GM12865 (cell line): ENCODE data around the gene MAN2A2.

Experiments used
- DNase-seq: peaks from one replicate; pipeline ENCODE4 v3.0.0; 2010; ENCODE audit warnings: low read depth
- H3K4me3 ChIP-seq: 2 replicates; pipeline ENCODE4 v1.5.1; 2011; ENCODE audit warnings: mild to moderate bottlenecking, low read depth, low read length, control low read depth
- CTCF ChIP-seq: IDR thresholded peaks from 2 replicates; pipeline ENCODE4 v1.5.1; 2011; ENCODE audit warnings: low read length, control low read depth, low read depth, inconsistent platforms; ENCODE audit not compliant: insufficient read depth; ENCODE audit errors: missing control alignments

Gene MAN2A2

DNA sequence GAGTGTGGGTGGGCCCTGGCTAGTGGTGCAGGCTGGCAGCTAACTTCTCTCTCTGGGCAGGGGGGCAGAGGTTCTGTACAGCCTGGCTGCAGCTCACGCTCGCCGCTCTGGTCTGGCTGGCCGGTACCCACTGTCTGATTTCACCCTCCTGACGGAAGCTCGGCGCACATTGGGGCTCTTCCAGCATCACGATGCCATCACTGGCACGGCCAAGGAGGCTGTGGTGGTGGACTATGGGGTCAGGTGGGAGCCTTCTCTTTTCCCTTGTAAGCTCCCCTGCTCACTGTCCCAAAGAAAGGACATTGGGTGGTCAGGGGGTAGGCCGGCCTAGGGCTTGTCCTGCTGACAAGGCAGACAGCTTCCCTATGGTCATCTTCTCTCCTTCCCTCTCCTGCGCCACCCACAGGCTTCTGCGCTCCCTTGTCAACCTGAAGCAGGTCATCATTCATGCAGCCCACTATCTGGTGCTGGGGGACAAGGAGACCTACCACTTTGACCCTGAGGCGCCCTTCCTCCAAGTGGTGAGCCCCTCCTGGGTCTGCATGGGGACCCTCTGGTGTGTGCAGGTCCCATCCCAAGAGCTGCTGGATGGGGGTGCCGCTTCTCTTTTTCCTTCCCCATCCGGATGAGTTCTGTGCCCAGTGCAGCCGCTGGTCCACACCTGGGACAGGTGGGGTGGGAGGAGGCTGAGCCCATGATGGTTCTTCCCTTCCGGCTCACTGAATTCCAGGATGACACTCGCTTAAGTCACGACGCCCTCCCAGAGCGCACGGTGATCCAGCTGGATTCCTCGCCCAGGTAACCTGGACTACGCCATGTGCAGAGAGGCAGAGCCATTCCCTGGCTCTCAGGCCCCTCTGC is 7.6 kb downstream of the MAN2A2 start:
- H3K4me3 ChIP-seq, result no peak overlapping the region
- DNase-seq, result no peak
- no peak for TF ChIP-seq CTCF

DNA sequence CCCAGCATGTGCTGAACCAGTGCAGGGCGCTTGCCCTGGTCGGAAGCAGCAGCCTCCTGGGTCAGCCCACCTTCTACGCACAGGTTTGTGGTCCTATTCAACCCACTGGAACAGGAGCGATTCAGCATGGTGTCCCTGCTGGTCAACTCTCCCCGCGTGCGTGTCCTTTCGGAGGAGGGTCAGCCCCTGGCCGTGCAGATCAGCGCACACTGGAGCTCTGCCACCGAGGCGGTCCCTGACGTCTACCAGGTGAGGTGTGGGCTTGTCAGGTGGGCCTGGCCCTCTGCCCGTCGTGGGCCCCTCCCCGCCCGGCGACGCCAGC is 8.2 kb downstream of the MAN2A2 start:
- no peak for DNase-seq
- no peak for TF ChIP-seq CTCF
- H3K4me3 ChIP-seq, result no peak overlapping the region

DNA sequence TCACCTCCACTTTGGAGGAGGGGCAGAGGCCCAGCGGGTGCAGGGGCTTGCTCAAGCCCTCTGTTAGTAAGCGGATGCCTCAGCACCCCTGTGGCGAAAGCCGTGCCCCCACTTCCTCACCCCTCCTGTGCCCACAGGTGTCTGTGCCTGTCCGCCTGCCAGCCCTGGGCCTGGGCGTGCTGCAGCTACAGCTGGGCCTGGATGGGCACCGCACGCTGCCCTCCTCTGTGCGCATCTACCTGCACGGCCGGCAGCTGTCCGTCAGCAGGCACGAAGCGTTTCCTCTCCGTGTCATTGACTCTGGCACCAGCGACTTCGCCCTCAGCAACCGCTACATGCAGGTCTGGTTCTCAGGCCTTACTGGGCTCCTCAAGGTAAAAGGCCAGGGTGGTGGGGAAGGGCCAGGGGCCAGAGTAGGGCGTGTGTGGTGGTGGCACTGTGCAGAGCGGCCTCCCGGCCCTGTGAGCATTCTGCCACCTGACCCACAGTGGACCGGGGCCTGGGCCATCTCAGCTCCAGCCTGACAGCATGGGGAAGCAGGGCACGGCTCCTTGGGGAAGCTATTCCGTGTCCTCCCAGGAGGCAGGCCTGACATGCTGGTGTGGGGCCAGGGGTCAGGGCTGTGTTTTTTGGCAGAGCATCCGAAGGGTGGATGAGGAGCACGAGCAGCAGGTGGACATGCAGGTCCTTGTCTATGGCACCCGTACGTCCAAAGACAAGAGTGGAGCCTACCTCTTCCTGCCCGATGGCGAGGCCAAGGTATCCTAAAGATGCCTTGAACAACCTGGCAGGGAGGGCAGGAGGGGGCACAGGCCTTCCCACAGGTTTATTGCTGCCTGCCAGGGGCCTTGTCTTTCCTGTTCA is 9.0 kb downstream of the MAN2A2 start:
- TF ChIP-seq CTCF, result no peak
- no peak for DNase-seq
- no peak overlapping the region for H3K4me3 ChIP-seq

DNA sequence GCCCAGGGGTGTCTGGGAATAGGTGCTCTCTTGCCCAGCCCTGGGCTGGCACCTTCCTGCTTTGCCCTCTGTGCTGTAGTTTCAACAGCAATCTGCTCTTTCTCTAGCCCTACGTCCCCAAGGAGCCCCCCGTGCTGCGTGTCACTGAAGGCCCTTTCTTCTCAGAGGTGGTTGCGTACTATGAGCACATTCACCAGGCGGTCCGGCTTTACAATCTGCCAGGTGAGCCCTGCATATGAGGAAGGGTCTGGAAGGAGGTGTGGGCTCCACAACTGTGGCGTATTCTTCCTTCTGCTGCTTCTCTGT is 9.6 kb downstream of the MAN2A2 start:
- no peak overlapping the region for H3K4me3 ChIP-seq
- no peak for DNase-seq
- TF ChIP-seq CTCF, result no peak

- no peak overlapping the region for H3K4me3 ChIP-seq
- no peak for DNase-seq
- no peak for TF ChIP-seq CTCF
Measured at GRCh38 chr15:90913398-90913944, 10.4 kb downstream of the MAN2A2 start.

GRCh38 chr15:90914305-90915080 is 11.4 kb downstream of the MAN2A2 start:
- no peak overlapping the region for H3K4me3 ChIP-seq
- no peak for DNase-seq
- no peak for TF ChIP-seq CTCF
